ENCODE results near the gene TCF7.

Gene TCF7

GRCh38 chr5:134113902-134114875, at the start of gene TCF7:
Gene TCF7 (plus strand): TSS chr5:134114681. CDS start chr5:134114907, 226 bp downstream.
- DNase-seq: peak; percentile 27

- no peak for DNase-seq
These were observed 44.9 kb upstream of the TCF7 start for GRCh38 chr5:134069553-134069952.

GRCh38 chr5:134070725-134071613, 43.5 kb upstream of the TCF7 start:
- DNase-seq: no peak

- DNase-seq: no peak
These were observed 42.8 kb upstream of the TCF7 start for GRCh38 chr5:134071614-134072207.

GRCh38 chr5:134072471-134073210, 41.8 kb upstream of the TCF7 start:
- no peak for DNase-seq

GRCh38 chr5:134073404-134073803, 41.1 kb upstream of the TCF7 start:
- no peak for DNase-seq

GRCh38 chr5:134075102-134075501, 39.4 kb upstream of the TCF7 start:
- DNase-seq: no peak

GRCh38 chr5:134077926-134078580, 36.4 kb upstream of the TCF7 start:
- DNase-seq: no peak

- no peak for DNase-seq
These were observed 34.5 kb upstream of the TCF7 start for GRCh38 chr5:134079748-134080581.

GRCh38 chr5:134082264-134082992, 32.1 kb upstream of the TCF7 start:
- no peak for DNase-seq

- DNase-seq: no peak
These were observed 31.0 kb upstream of the TCF7 start for GRCh38 chr5:134083517-134083916.

- DNase-seq: no peak
These were observed 30.4 kb upstream of the TCF7 start for GRCh38 chr5:134084022-134084565.

GRCh38 chr5:134084570-134084969, 29.9 kb upstream of the TCF7 start:
- DNase-seq: no peak

- DNase-seq: no peak
These were observed 29.1 kb upstream of the TCF7 start for GRCh38 chr5:134085411-134085810.

- DNase-seq: no peak
These were observed 28.1 kb upstream of the TCF7 start for GRCh38 chr5:134086225-134086942.

GRCh38 chr5:134086943-134087305, 27.6 kb upstream of the TCF7 start:
- DNase-seq: no peak

GRCh38 chr5:134088291-134088690, 26.2 kb upstream of the TCF7 start:
- no peak for DNase-seq

- no peak for DNase-seq
These were observed 25.4 kb upstream of the TCF7 start for GRCh38 chr5:134088994-134089560.

- no peak for DNase-seq
These were observed 24.0 kb upstream of the TCF7 start for GRCh38 chr5:134090522-134090921.

Data from NCI-H2107 (cell line).